NCI-H524 (cell line): ENCODE data around the gene BPIFB2.
"Not testable (repeated sequence)": the region's sequence is repeated elsewhere in the genome, so short reads cannot be mapped to it uniquely, and the experiment has no call there.

ENCODE experiments used
- DNase-seq, 2 experiments: peaks; one replicate each; lab custom pipeline; 2025; lab: John Stamatoyannopoulos, UW

BPIFB2 gene

DNA sequence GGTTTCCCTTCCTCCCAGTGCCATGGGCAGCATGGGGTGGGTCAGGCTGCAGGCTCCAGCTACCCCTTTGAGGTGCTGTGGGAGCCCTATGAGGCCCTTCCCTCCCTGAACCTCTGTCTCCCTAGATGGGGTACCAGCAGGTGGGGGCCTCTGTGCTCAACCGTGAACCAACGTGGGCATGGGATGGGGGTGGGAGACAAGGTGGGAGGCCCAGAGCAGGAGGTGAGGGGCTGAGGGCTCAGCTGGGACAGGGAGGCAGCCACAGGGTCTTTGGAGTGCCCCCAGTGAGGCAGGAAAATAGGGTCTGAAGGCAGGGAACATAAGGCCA lies 36.6 kb upstream of the BPIFB2 start:
- no peak for DNase-seq

DNA sequence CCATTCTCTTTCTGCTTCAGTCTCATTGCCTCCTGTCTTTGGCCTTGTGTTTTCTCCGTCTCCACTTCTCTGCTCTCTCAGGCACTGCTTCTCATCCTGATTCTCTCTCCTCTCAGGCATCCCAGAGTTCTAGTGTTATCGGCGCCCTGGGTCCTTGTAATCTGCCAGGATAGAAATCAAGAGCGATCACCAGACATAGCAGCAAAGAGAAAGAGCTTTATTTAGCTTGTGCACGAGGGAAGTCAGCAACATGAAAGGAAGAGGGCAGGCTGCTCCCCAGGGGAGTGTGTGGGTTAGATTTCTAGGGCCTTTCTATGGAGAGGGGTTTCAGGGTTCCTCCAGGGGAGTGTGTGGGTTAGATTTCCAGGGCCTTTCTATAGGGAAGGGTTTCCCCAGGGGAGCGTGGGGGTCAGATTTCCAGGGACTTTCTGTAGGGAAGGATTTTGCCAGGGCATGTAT lies 35.8 kb upstream of the BPIFB2 start:
- no peak for DNase-seq

DNA sequence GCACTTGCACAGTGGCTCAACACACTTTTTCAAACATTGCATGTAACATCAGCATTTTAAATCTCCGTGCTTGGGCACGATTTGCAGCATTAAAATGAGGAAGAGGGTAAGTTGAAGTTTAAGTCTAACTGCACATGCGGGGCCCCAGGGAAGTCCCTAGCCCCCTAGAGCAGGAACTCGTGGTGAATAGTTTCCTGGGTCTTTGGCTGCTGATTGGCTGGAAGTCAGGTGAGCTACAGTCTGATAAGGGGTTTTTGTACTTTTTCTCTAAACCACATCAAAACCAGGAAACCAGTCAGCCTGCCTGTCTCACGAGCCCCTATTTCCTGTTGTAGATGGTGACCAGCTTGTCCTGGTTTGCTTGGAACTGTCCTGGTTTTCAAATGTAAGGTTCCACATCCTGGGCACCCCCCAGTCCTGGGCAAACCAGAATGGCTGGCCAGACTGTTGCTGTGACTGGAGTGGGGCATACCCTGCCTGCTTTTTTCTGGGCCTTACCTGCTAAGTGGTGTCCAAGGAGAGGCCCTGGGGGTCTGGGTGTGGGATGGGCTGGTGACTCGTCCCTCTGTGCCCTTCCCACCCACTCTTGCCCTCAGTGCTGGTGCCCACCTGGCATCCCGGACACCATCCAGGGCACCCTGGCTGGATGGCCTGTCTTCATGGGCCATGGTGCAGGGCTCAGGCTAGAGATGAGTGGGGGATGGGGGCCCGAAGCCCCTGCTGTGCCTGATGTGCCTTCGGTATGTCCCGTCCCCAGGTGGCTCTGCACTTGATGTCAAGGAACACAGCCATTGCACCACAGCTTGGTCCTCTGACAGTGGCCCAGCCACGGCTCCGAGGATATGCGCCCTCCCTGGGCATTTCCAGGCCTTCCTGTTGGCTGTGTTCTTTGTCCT lies 35.1 kb upstream of the BPIFB2 start:
- no peak for DNase-seq

DNA sequence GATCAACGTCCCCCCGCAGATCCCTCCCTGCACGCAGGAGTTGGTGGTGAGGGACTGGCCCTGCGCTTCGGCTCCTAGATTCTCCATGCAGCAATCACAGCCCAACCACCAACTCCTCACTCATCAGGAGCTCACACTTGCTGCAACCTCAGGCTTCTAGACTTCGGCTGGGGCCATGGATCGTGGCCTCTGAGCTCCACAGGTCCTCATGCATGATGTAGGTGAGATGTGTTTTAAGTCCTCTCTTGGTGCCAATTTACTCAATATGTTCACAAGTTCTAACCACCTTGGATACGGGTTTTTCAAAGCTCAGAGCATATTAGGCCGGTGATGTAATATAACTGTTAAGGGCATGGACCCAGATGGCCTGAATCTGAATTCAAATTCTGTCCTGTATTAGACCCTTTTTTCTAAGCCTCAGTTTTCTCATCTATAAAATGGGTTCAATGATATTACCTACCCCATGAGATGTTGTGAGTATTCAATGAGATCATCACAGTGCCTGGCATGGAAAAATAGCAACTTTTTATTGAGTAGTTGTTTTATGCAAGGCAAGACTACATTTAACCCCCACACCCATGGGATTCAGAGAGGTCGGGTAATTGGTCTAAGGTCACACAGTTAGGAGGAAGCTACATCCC lies 34.3 kb upstream of the BPIFB2 start:
- DNase-seq = no peak

DNA sequence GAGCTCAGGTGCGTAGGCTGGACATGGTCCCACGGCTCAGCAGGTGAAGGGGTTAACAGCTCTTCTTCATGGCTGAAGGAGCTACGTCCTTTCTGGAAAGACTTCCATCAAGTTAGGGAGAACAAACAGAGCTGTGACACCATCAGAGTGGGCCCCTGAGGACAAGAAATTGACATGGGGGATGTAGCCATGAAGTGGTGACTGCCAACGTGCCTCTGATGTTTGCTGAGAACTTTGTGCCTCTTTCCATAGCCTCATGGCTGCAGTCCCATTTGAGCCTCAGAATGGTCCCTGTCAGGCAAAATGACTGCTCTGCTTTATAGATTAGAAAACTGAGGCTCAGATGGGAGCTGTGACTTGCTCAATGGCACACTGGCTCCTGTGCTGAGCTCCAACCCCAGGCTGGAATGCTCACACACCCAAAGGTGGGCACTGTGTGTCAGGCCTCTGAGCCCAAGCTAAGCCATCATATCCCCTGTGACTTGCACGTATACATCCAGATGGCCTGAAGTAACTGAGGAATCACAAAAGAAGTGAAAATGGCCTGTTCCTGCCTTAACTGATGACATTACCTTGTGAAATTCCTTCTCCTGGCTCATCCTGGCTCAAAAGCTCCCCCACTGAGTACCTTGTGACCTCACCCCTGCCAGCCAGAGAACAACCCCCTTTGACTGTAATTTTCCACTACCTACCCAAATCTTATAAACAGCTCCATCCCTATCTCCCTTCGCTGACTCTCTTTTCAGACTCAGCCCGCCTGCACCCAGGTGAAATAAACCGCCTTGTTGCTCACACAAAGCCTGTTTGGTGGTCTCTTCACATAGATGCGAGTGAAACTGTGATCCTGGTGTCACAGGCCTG lies 33.1 kb upstream of the BPIFB2 start:
- DNase-seq = not testable (repeated sequence)

DNA sequence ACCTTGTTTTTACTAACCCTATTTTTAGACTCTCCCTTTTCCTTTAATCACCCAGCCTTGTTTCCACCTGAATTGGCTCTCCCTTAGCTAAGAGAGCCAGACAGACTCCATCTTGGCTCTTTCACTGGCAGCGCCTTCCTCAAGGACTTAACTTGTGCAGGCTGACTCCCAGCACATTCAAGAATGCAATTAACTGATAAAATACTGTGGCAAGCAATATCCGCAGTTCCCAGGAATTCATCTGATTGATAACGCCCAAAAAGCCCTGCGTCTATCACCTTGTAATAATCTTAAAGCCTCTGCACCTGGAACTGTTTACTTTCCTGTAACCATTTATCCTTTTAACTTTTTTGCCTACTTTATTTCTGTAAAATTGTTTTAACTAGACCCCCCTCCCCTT lies 32.4 kb upstream of the BPIFB2 start:
- DNase-seq = not testable (repeated sequence)

DNA sequence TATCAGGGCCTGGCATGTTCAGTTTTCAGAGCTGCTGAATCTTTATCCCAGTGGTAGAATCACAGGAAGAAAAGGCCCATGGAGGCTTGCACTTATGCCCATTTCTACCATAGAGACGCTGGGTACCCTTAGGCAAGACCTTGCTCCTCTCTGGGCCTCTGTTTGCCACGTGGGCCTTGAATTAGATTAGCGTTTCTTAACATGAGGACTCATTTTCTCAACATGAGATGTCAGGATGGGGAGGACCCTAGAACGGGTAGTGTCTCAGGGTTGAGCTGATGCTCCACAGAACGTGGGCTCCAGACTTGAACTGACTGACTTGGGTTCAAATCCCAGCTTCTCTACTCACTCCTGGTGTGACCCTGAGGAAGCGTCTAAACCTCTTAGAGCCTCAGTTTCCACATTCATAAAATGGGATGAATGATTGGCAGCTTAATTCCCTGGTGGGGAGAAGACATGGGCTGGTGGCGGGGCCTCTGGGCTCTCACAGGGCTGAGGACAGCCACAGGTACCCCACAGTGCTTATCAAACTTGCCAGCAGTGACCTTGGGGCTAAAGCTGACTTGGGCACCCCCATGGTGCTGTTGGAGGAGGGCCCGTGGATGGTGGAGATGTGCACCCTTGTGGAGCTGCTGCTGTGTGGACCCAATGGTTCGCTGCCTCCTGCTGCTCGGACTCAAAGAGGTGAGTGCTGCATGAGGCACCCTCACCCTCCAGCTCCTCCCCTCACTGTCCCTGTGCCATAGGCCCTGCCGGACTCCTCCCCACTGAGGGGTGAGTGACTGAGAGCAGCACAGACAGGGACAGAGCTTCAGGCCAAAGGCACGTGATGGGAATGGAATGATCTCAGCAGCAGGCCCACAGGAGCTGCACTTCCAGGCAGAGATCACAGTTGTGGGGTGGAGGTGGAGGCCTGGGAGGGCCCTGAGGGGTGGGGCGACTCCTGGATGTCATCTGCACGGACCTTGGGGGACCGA lies 31.5 kb upstream of the BPIFB2 start:
- no peak for DNase-seq

DNA sequence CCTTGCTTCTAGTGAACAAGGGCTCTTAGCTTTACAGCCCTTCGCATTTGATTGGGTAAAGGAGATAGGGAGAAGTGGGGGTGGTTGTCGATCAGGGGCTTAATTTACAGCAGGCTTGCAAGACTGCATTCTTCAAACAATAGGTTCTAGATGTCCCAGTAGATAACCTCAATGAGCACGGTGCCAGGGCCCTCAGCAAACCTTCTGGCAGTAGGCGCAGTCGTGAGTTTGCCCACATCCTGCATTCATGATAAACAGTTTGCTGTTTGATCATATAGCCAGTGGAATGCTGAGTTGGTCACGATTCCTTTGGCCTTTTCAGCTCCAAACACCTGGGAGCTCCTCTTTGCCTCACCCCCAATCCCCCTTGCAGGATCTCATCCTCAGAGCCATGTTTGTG lies 30.8 kb upstream of the BPIFB2 start:
- DNase-seq = no peak

DNA sequence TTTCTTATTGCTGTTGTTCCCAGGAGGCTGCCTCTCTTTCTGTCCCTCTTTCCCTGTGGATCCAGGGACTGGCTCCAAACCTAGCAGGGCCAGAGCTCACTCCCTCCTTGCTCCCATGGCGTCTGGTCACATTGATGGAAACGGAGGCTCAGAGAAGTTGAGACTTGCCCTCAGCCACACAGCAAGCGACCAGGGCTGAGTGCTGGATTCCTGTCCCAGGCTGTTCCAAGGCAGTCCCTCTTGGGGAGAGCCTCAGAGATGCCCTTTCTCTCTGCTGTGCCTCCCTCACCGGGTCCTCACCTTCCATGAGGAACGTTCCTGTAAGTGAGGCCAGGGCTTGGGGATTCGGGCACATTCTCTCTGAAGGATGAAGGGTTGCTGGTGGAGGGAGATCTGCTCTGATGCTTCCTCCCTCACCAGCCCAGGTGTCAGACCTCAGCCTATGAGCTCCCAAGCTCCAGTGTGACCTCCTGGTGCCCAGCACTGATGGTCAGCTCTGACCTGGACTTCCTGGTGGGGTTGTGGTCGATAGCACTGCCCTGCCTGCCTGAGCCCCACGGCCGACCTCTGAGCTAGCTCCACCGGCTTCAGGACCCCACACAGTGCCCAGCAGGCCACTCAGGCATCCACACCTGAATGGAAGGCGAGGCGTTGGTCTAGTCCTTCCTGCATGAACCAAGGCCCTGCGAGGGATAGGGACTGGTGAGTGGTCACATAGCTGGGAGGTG lies 30.1 kb upstream of the BPIFB2 start:
- no peak for DNase-seq

DNA sequence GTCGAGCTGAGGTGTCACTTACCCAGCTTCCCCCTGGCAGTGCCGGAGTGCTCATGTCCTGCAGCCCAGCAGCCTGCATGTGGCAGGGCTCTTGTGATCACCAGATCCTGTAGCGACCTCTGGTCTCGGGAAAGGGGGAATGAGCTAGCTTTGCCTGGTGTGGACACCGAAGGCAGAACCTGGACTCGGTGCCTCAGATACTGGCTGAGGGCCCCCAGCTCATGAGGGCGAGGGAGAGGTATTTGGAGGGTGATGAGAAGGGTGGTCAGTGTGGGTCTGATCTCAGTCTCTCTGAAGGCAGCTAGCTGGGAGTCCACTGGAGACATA lies 29.5 kb upstream of the BPIFB2 start:
- no peak for DNase-seq

DNA sequence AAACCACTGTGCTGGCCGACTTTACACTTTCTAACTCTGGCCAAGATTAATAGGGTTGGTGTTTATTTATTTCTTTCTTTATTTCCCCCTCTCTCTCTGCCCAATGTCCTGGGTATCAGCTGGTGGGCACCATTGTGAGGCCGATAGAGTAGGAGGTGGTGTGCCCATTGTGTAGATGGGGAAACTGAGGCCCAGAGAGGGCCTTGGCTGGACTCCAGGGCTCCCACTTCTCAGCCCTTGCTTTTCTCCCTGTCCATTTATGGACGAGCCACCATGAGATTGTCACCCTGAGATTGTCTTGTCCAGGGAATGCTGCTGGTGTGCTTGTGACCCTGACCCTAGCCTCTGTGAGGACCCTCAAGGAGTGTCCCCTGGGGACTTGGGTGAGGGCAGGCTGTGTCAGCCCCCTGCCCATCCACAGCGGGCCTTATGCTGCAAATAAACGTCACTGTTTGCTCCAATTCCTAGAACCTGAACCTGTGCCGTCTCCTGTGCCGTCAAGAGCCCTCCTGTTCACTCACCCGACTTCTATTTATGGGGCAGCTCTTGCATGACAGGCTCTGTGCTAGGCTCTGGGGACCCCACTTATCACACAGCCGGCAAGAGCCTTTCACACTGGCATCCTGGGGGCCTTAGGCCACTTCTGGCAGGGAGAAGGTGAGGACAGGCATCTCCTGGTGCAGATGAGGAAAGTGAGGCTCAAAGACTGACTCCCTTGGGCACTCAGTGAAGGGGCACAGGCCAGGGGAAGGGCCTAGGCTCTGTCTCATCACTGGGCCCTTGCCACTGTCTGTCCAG lies 28.1 kb upstream of the BPIFB2 start:
- DNase-seq = peak in 1 of 2 experiments; percentile 53

DNA sequence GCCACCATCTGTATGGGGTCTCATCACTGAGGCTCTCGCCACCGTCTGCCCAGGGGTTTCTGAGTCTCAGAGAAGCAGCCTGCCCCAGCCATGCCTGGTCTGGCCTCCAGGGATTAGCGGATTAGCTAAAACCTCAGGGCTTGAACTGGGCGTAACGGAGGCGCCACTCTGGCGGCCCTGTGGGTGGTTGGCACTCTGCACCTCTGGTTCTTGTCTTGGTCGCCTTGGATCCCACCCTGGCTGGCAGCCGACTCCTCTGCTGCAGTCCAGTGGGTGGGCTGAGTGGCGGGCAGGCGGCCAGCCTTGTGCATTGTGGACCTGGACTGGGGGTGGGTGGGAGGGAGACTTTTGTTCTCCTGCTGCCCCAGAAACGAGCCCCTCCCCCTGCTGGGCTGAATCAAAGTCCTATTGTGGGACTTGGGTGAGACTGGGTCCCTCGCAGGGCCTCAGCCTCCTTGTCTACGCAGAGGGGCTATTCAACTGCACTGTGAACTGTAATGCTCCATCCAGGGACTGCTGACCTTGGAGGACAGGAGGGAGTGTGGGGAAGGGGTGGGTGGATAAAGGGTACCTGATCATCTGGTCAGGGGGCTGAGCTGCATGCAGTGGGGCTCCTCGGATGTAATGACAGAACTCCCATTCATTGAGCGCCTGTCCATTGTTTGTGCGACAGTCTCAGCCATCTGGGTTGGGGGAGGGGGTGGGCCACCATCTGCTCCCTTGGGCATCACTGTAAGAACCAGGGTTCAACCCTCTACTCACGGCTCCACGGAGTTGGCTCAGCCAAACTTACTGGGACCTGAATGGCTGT lies 27.2 kb upstream of the BPIFB2 start:
- DNase-seq = peak; percentile 95 to 98

DNA sequence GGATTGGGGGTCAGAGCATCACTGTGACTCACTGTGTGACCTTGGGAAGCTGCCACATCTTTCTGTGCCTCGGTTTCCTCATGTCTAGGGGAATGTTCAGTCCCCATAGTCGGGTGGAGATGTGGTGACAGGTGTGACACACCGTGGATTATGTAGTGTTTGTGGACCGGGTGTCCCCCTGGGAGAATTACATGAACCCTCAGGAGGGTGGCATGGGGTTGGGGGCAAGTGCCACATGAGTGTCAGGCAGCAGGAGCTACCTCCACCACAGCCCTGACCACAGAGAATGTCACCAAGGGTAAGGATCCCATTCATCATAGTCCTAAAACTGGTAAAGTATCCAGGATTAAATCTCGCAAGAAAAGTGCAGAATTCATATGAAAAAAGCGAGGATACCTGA lies 26.5 kb upstream of the BPIFB2 start:
- no peak for DNase-seq

DNA sequence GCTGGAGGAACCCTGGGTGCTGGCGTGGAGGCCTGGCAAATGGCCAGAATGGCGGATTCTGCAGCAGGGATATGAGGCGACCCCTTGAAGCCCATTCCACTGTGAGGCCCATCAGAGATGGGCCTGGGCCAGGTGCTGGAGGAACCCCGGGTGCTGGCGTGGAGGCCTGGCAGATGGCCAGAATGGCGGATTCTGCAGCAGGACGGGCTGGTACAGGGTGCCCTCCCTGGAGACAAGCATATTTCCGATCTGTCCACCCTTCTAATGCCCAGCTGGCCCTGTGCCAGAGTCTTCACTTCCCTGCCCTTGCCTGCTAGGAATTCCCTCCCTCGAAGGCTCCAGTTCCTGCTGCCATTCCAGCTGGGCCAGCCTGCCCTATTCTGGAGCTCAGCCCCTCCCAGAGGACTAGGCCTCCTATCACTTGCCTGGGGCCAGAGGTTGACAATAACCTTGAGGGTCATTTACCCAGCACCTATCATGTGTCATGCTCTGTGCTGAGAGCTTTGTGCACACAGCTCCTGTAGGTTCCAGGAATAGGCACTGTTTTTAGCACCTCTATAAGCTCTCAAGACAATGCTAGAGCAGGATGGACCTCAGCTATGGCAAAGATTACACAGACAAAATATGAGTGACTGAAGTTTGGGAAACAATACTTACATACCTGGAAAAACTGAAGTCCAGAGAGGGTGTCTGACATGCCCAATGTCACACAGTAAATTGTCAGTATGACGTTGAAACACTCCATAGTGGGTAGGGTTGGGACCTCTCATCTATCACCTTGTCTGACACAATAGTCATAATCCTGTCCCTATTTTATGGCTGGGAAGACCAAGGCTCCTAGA lies 24.7 kb upstream of the BPIFB2 start:
- DNase-seq = peak; percentile 99 to 100

DNA sequence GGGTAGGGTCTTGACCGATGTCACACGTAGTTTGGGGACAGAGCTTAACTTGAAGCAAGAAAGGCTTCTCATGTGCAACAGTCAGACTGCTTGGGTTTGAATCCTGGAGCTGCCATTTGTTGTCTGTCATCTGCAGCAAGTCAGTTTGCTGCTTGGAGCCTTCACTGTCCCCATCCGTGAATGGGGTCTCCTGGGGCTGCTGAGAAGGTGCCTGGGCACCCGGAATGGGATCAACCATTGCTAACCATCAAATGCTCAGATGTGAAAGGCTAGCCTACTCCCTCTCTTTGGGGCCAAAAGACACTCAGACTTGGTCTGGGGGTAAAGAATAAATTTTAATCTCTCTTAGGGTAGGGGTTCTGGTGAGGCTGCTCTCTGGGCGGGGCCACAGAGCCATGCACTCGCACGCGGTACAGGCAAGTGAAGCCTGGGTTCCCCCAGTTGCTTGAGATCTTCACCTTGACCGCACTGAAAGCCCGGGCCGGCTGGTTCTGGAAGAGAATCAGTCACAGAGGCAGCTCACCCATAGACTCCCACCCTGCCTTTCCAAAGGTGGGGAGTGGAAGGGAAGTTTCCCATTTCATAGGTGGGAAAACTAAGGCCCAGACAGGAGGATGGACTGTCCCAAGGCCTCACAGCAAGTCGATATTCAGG lies 23.9 kb upstream of the BPIFB2 start:
- no peak for DNase-seq

DNA sequence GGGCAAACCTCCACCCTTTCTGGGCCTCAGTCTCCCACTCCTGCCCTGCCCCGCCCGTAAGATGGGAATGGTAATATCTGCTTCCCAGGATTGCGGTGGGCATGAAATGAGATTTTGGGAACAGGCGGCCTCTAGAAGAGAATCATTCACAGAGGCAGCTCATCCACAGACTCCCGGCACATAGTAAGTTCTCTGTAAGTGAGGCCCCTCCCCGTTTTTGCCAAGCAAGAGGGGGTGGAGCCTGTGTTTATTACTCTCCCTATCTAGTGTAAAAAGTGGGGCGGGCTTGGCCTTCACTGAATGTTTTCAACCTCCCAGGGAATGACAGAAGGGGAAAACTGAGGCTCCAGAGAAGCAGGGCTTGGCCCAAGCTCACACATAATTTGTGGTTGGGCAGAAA lies 23.3 kb upstream of the BPIFB2 start:
- DNase-seq = no peak

DNA sequence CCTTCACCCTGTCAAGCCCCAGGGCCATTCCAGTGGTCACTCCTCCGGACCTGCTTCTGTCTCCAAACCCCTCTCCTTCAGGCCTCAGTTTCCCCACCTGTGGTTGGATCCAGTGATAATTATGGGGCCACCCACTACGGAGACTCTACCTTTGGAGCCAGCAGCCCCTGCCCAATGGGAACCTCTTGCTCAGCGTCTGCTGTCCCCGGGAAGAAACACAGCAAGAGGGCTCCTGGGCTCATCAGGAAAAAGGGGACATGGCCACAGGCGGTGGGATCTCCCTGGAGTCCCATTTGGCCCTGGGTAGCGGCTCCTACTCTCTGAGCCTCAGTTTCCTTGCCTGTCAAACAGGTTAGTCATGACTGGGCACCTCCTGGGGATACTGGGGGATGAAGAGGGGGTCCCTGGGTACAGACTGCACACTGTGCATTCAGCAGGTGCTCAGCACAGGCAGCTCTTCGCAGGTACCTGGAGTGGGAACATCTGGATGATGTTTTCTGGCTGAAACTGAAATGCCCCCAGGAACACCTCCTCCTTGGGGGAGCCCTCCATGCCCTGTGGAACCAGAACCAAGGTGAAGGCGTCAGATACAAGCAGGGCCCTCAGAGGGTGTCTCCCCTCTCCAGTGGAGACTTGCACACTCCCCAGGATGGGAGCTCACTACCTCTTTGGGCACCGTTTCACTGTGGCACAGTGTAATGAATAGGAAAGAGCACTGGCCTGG lies 22.7 kb upstream of the BPIFB2 start:
- no peak for DNase-seq
